ENCODE results near the gene CLBA1. TPM values are rescaled to one million over a fixed set of nuclear protein-coding genes. Genes with fewer than 3 reads are reported as not detected.
"Not testable (repeated sequence)": the region's sequence is repeated elsewhere in the genome, so short reads cannot be mapped to it uniquely, and the experiment has no call there.

CLBA1 gene
- total RNA-seq, 1 donor from 2014 or later, result 16.2 TPM

GRCh38 chr14:104948736-104949031, 36.9 kb upstream of the CLBA1 start:
- TF ChIP-seq CTCF (conservative IDR thresholded peaks at IDR 0.05), result no peak

GRCh38 chr14:104949406-104949955, 36.1 kb upstream of the CLBA1 start:
- H3K4me3 Mint-ChIP-seq; H3K36me3 Mint-ChIP-seq; H3K4me1 Mint-ChIP-seq (ENCODE audit: unreplicated experiment); H3K9me3 Mint-ChIP-seq; H3K27ac Mint-ChIP-seq; H3K27me3 Mint-ChIP-seq; DNase-seq (ENCODE audit: extremely low spot score, unreplicated experiment): not testable (repeated sequence)

More at GRCh38 chr14:104948736-104949031, 36.9 kb upstream of the CLBA1 start:
- no peak for DNase-seq (ENCODE audit: extremely low spot score, unreplicated experiment)
- H3K9me3 Mint-ChIP-seq, result no peaks in the 10 kb centered on the region
- no peaks in the 10 kb centered on the region for H3K4me1 Mint-ChIP-seq (ENCODE audit: unreplicated experiment)
- H3K27ac Mint-ChIP-seq, result no peak overlapping the region
- H3K4me3 Mint-ChIP-seq, result no peak overlapping the region
- H3K36me3 Mint-ChIP-seq, result no peaks in the 10 kb centered on the region
- peaks cover 4% of the 10 kb centered on the region for H3K27me3 Mint-ChIP-seq

GRCh38 chr14:104950021-104950420, 35.6 kb upstream of the CLBA1 start:
- Mint-ChIP-seq H3K4me1 (ENCODE audit: unreplicated experiment) (no peaks in the 10 kb centered on the region), H3K27me3 (peaks cover 4% of the 10 kb centered on the region), H3K36me3 (no peaks in the 10 kb centered on the region), H3K4me3 (no peak overlapping the region), H3K27ac (no peak overlapping the region), H3K9me3 (no peaks in the 10 kb centered on the region)
- TF ChIP-seq CTCF (conservative IDR thresholded peaks at IDR 0.05), result no peak
- DNase-seq (ENCODE audit: extremely low spot score, unreplicated experiment), result no peak

GRCh38 chr14:104950701-104951100, 34.9 kb upstream of the CLBA1 start:
- not testable (repeated sequence) for H3K4me3 Mint-ChIP-seq; H3K36me3 Mint-ChIP-seq; DNase-seq (ENCODE audit: extremely low spot score, unreplicated experiment); H3K27me3 Mint-ChIP-seq; H3K4me1 Mint-ChIP-seq (ENCODE audit: unreplicated experiment); H3K27ac Mint-ChIP-seq; H3K9me3 Mint-ChIP-seq

- H3K4me3 Mint-ChIP-seq; H3K4me1 Mint-ChIP-seq (ENCODE audit: unreplicated experiment); H3K9me3 Mint-ChIP-seq; H3K27ac Mint-ChIP-seq; DNase-seq (ENCODE audit: extremely low spot score, unreplicated experiment); H3K27me3 Mint-ChIP-seq; H3K36me3 Mint-ChIP-seq: not testable (repeated sequence)
Observed at GRCh38 chr14:104951863-104952657, 33.5 kb upstream of the CLBA1 start.

GRCh38 chr14:104953097-104953496, 32.5 kb upstream of the CLBA1 start:
- Mint-ChIP-seq H3K36me3 (no peaks in the 10 kb centered on the region), H3K27me3 (peaks cover 17% of the 10 kb centered on the region), H3K4me1 (ENCODE audit: unreplicated experiment) (no peaks in the 10 kb centered on the region), H3K27ac (no peak overlapping the region), H3K9me3 (no peaks in the 10 kb centered on the region), H3K4me3 (no peak overlapping the region)
- no peak for TF ChIP-seq CTCF (conservative IDR thresholded peaks at IDR 0.05)
- DNase-seq (ENCODE audit: extremely low spot score, unreplicated experiment), result no peak

- Mint-ChIP-seq H3K9me3 (no peaks in the 10 kb centered on the region), H3K27me3 (peaks cover 22% of the 10 kb centered on the region), H3K27ac (no peak overlapping the region), H3K36me3 (no peaks in the 10 kb centered on the region), H3K4me1 (ENCODE audit: unreplicated experiment) (no peaks in the 10 kb centered on the region), H3K4me3 (no peak overlapping the region)
- no peak for DNase-seq (ENCODE audit: extremely low spot score, unreplicated experiment)
- TF ChIP-seq CTCF (conservative IDR thresholded peaks at IDR 0.05), result no peak
Observed at GRCh38 chr14:104953896-104954656, 31.5 kb upstream of the CLBA1 start.
